GM21381 (cell line): ENCODE results near the gene RREB1.
"Not testable (repeated sequence)": the region's sequence is repeated elsewhere in the genome, so short reads cannot be mapped to it uniquely, and the experiment has no call there.

Experiments used
- ATAC-seq: cut with Tn5 transposase; IDR thresholded peaks from one replicate; pipeline ENCODE4 v1.9.1; 2021; ENCODE audit warnings: mild to moderate bottlenecking, moderate library complexity; ENCODE audit not compliant: unreplicated experiment

Gene RREB1

GRCh38 chr6:7143476-7143974 lies 35.8 kb downstream of the RREB1 start:
- ATAC-seq = no peak

GRCh38 chr6:7144872-7145584 lies 37.3 kb downstream of the RREB1 start:
- ATAC-seq = no peak

GRCh38 chr6:7145585-7145884 lies 37.8 kb downstream of the RREB1 start:
- no peak for ATAC-seq

GRCh38 chr6:7145885-7146828 lies 38.4 kb downstream of the RREB1 start:
- ATAC-seq = no peak

- ATAC-seq = no peak
Measured at GRCh38 chr6:7147051-7147671, 39.4 kb downstream of the RREB1 start.

GRCh38 chr6:7148100-7148822 lies 40.5 kb downstream of the RREB1 start:
- no peak for ATAC-seq

- ATAC-seq = no peak
Measured at GRCh38 chr6:7150381-7151064, 42.8 kb downstream of the RREB1 start.

- no peak for ATAC-seq
Measured at GRCh38 chr6:7151381-7151780, 43.6 kb downstream of the RREB1 start.

- ATAC-seq = no peak
Measured at GRCh38 chr6:7152462-7152861, 44.7 kb downstream of the RREB1 start.

GRCh38 chr6:7153789-7154188 lies 46.0 kb downstream of the RREB1 start:
- ATAC-seq = no peak

- peak; percentile 67 for ATAC-seq
Measured at GRCh38 chr6:7154341-7155139, 46.8 kb downstream of the RREB1 start.

- peak; percentile 44 for ATAC-seq
Measured at GRCh38 chr6:7155871-7156579, 48.3 kb downstream of the RREB1 start.

GRCh38 chr6:7156643-7157278 lies 49.0 kb downstream of the RREB1 start:
- no peak for ATAC-seq

- not testable (repeated sequence) for ATAC-seq
Measured at GRCh38 chr6:7157307-7157706, 49.5 kb downstream of the RREB1 start.

- ATAC-seq = no peak
Measured at GRCh38 chr6:7157752-7158616, 50.2 kb downstream of the RREB1 start.

- ATAC-seq = no peak
Measured at GRCh38 chr6:7159790-7160525, 52.2 kb downstream of the RREB1 start.

GRCh38 chr6:7161253-7161623 lies 53.5 kb downstream of the RREB1 start:
- ATAC-seq = no peak
